Fibroblast of pulmonary artery (primary cell): Measurements from ENCODE around the gene CD52.
"Not testable (repeated sequence)": the region's sequence is repeated elsewhere in the genome, so short reads cannot be mapped to it uniquely, and the experiment has no call there.

ENCODE experiments used
- DNase-seq: peaks from one replicate; pipeline ENCODE4 v3.0.0-alpha.2; 2010; ENCODE audit warnings: low read depth
- H3K4me3 ChIP-seq: replicated peaks from 2 replicates; pipeline ENCODE4 v1.5.1; 2011; ENCODE audit warnings: low read depth, mild to moderate bottlenecking, control low read depth, low read length, moderate library complexity
- TF ChIP-seq, protein P1 (sequence below): IDR thresholded peaks from 2 replicates; pipeline ENCODE4 v1.5.1; 2011; ENCODE audit warnings: mild to moderate bottlenecking, control low read depth, low read length, inconsistent platforms; ENCODE audit errors: missing control alignments

CD52 gene

DNA sequence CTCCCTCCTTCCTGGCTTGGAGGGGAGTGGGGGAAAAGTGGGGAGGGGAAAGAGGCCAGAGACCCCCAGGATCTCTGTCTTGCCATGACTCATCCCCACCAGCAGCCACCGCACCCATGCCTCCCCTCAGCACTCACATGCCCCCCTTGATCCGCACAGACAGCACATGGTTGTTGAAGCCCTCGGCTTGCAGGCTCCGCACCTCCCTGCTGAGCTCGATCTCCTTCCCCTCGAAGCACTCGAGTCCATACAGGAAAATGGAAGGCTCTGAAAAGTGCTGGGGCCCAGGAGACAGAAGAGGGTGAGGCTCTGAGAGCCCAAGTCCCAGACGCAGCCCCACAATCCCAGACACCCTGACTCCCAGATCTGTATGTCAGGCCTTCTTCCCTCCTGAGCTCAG is 10.8 kb downstream of the CD52 start:
- no peak for DNase-seq
- H3K4me3 ChIP-seq: no peak overlapping the region
- TF ChIP-seq, protein P1, sequence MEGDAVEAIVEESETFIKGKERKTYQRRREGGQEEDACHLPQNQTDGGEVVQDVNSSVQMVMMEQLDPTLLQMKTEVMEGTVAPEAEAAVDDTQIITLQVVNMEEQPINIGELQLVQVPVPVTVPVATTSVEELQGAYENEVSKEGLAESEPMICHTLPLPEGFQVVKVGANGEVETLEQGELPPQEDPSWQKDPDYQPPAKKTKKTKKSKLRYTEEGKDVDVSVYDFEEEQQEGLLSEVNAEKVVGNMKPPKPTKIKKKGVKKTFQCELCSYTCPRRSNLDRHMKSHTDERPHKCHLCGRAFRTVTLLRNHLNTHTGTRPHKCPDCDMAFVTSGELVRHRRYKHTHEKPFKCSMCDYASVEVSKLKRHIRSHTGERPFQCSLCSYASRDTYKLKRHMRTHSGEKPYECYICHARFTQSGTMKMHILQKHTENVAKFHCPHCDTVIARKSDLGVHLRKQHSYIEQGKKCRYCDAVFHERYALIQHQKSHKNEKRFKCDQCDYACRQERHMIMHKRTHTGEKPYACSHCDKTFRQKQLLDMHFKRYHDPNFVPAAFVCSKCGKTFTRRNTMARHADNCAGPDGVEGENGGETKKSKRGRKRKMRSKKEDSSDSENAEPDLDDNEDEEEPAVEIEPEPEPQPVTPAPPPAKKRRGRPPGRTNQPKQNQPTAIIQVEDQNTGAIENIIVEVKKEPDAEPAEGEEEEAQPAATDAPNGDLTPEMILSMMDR: no peak

DNA sequence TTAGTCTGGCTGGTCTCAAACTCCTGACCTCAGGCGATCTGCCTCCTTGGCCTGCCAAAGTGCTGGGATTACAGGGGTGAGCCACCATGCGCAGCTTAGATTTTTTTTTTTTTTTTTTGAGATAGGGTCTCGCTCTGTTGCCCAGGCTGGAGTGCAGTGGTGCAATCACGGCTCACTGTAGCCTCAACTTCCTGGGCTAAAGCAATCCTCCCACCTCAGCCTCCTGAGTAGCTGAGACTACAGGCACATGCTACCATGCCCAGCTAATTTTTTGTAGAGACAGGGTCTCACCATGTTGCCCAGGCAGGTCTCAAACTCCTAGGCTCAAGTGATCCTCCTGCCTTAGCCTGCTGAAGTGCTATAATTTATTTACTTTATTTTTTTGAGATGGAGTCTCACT is 11.6 kb downstream of the CD52 start:
- not testable (repeated sequence) for H3K4me3 ChIP-seq, DNase-seq

DNA sequence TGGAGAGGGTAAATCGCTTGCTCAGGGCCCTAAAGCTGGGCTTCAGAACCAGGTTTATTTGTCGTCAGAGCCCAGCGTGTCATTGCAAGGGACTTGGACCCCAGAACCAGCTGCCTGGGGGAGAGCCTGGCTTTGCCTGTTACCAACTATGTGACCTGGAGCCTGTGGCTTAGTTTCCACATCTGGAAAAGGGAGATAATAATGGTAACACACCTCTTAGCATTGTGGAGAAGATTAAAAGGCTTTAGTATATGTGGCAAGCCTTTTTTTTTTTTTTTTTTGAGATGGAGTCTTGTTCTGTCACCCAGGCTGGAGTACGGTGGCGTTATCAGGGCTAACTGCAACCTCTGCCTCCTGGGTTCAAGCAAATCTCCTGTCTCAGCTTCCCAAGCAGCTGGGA is 12.5 kb downstream of the CD52 start:
- no peak for DNase-seq
- no peak overlapping the region for H3K4me3 ChIP-seq
- TF ChIP-seq, protein P1: no peak

DNA sequence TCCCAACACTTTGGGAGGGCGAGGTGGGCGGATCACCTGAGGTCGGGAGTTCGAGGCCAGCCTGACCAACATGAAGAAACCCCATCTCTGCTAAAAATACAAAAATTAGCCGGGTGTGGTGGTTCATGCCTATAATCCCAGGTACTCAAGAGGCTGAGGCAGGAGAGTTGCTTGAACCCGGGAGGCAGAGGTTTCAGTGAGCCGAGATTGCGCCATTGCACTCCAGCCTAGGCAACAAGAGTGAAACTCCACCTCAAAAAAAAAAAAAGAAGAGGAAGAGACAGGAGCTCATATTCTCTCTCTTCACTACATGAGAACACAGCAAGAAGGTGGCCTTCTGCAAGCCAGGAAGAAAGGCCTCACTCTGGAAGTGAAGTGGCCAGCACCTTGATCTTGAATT is 15.6 kb downstream of the CD52 start:
- DNase-seq, H3K4me3 ChIP-seq: not testable (repeated sequence)

DNA sequence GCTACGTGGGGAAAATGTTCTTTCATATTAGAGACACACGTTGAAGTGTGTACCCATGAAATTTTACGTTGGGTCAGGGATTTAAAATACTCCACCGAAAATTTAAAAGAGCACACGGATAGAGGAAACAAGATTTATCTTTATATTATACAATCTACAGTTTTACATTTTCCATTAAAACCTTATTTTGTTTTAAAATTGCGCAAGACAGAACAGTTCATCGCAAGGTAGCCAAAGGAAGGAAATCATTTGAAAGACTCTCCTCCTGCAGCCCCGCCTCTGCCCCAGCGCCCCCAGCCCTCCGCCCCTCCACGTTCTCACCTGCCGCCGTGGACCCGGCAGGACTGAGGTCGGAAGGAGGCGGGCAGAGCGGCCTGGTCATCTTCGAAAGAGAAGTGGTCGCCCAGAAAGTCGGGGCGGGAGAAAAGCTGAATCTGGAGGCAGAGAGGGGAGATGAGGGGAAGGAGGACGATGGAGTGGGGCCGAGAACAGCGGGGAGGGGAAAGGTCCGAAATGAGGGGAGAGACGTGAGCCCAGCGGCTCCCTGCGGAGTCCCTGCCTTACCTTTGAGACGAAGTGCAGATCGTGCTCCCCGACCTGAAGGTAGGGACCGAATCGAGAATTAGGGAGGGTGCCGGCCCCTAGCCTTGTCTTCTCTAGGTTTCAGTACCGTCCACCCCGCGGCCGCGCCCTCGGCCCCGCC is 18.2 kb downstream of the CD52 start:
- TF ChIP-seq, protein P1: no peak
- DNase-seq: no peak
- H3K4me3 ChIP-seq: peak overlapping the region; percentile 61

DNA sequence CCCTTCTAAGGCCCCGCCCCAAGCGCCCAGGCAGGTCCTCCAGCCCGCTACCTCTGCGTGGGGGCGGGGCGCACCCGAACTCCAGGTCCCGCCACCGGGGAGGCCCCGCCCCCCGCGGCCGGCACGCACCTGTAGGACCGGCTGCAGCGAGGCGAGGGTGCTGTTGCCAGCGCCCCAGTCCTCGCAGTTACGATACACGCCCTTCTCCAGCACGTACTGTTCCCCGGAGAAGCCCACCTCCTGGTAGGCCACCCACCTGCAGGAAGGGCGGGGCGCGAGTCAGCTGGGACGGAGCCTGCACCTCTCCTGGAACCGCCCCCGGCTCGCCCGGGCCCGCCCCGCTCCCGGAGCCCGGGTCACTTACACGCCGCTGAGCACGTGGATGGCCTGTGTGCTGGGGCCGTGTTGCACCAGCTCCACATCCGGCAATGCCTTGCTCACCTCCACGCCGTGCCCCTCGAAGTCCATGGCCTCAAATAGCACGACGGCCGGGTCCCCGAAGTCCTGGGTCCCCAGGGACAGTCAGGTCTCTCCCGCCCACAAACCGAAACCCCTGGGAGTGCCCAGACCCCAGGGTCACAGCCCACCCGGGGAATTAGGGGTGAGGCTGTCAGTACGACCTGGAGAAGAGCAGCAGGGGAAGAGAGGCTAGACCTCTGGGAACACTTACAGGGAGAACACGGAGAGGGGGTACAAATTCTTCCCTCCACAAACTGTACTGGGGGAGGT is 18.9 kb downstream of the CD52 start:
- H3K4me3 ChIP-seq: peak overlapping the region; percentile 61
- DNase-seq: no peak
- TF ChIP-seq, protein P1: no peak

DNA sequence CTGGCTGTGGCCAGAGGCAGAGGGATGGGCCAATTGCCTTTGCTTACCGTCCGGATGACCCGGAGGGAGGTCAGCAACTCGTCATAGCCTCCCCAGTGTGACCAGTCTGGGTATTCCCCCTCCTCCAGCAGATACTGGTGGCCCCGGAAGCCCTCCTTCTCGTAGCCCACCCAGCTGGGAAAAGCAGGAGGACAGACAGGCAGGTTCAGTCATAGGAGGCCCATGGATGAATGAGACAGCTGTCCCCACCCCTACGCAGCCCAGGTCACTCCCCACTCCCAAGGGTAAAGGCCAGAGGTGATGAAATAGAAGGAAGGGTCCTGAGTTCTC is 19.4 kb downstream of the CD52 start:
- H3K4me3 ChIP-seq: no peak overlapping the region
- TF ChIP-seq, protein P1: no peak
- no peak for DNase-seq

DNA sequence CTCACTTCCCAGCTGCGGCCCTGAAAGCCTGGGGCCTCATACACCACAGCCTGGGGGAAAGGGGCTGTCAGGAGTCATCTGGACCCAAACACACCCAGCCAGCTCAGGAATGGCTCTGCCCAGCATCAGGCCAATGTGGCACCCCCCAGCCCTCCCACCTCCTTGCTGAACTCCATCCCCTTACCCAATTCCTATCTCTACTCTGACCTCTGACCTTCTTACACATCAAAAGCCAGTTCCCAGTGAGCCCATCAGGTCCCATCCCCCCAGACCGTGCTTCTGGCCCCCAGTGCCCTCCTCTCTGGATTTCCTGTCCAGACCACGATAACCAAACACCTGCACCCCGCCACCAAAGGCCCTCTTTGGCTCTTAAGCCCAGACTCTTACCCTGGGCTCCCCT is 19.9 kb downstream of the CD52 start:
- H3K4me3 ChIP-seq: no peak overlapping the region
- no peak for DNase-seq
- TF ChIP-seq, protein P1: no peak
